H1 (cell line): ENCODE data around the gene EXOSC5. TPM values are rescaled to one million over a fixed set of nuclear protein-coding genes. Genes with fewer than 3 reads are reported as not detected.
A peak's percentile ranks its signal among the peaks of the same experiment; 100 is the strongest.

Experiments used
- BACH1 ChIP-seq: IDR thresholded peaks from 2 replicates; pipeline ENCODE4 v1.6.1; 2012; ENCODE audit warnings: low read length, improper control_type of control experiment
- EGR1 ChIP-seq: IDR thresholded peaks from 2 replicates; pipeline ENCODE4 v1.6.1; 2011; ENCODE audit warnings: low read depth, low read length, borderline replicate concordance
- EZH2 ChIP-seq: fragments of 200-600 bp; sonication (generic); IDR thresholded peaks from 2 replicates; pipeline ENCODE4 v1.7.1; 2012; ENCODE audit warnings: low read depth, mild to moderate bottlenecking, moderate library complexity, low read length, inconsistent platforms; ENCODE audit not compliant: severe bottlenecking
- JUN ChIP-seq: IDR thresholded peaks from 2 replicates; pipeline ENCODE4 v1.6.1; 2011; ENCODE audit warnings: low read depth, mild to moderate bottlenecking, improper control_type of control experiment, low read length
- PHF8 ChIP-seq: fragments of 200-600 bp; sonication (generic); conservative IDR thresholded peaks from 2 replicates; pipeline ENCODE4 v1.7.1; 2012; ENCODE audit warnings: low read depth, mild to moderate bottlenecking, inconsistent platforms, low read length, moderate library complexity
- POLR2A ChIP-seq, 2 experiments: IDR thresholded peaks; 1 replicate in 1 of 2; 2 replicates in 1 of 2; pipeline ENCODE4 v1.6.1; 2011; ENCODE audit warnings: low read depth in 2 of 2, low read length in 2 of 2, mild to moderate bottlenecking in 2 of 2; ENCODE audit errors: control extremely low read depth in 1 of 2
- SIRT6 ChIP-seq: IDR thresholded peaks from one replicate; pipeline ENCODE4 v1.7.1; 2012; ENCODE audit warnings: low read length, inconsistent platforms
- SP1 ChIP-seq: IDR thresholded peaks from 2 replicates; pipeline ENCODE4 v1.6.1; 2011; ENCODE audit warnings: low read depth, low read length
- SP2 ChIP-seq: IDR thresholded peaks from 2 replicates; pipeline ENCODE4 v1.6.1; 2012; ENCODE audit warnings: mild to moderate bottlenecking, low read length, inconsistent platforms
- SRF ChIP-seq: IDR thresholded peaks from 2 replicates; pipeline ENCODE4 v1.6.1; 2011; ENCODE audit warnings: mild to moderate bottlenecking, low read depth, low read length, moderate library complexity
- TAF1 ChIP-seq: IDR thresholded peaks from 2 replicates; pipeline ENCODE4 v1.6.1; 2011; ENCODE audit warnings: mild to moderate bottlenecking, low read depth, low read length
- TAF7 ChIP-seq: optimal IDR thresholded peaks from 2 replicates; pipeline ENCODE3; 2011; ENCODE audit warnings: low read depth, mild to moderate bottlenecking, inconsistent platforms, low read length, moderate library complexity, borderline replicate concordance
- TCF12 ChIP-seq: IDR thresholded peaks from 2 replicates; pipeline ENCODE4 v1.6.1; 2011; ENCODE audit warnings: low read depth, mild to moderate bottlenecking, low read length
- YY1 ChIP-seq: IDR thresholded peaks from 2 replicates; pipeline ENCODE4 v1.6.1; 2011; ENCODE audit warnings: low read depth, mild to moderate bottlenecking, low read length
- polyA plus RNA-seq, 7 experiments: library from polyadenylated mRNA; depleted of rRNA in 3 of 7; stranded (reverse) in 5 of 7; unstranded in 2 of 7; fragments of >200 nt in 5 of 7; fragments of 200-250 nt in 2 of 7; gene quantifications; 1 replicate in 5 of 7; 2 replicates in 1 of 7; 4 replicates in 1 of 7; pipeline versions ENCODE4 v1.2.1 to v1.2.3, GENCODE V29; 2011 to 2013; ENCODE audit warnings: missing spikeins in 2 of 7, mixed read lengths in 2 of 7
- total RNA-seq: library from RNA; stranded (reverse); fragmentation: NEBNext Ultra II Directional; extraction: Animal tissue kit (Norgen Biotek cat#: 25700); gene quantifications from 2 replicates; pipeline ENCODE4 v1.2.1, GENCODE V29; 2021
- TF ChIP-seq, protein P1 (sequence below): fragments of 300-600 bp; sonication (generic); IDR thresholded peaks from 2 replicates; pipeline ENCODE4 v1.7.1; 2012; ENCODE audit warnings: low read length, moderate library complexity, mild to moderate bottlenecking, inconsistent platforms; ENCODE audit not compliant: insufficient replicate concordance

Gene EXOSC5
- total and polyA plus RNA-seq, 2 of the 8 experiments (the other 6 are each of a cell fraction or from before 2014, with no cell fraction given): 56.2 to 92.8 TPM

DNA sequence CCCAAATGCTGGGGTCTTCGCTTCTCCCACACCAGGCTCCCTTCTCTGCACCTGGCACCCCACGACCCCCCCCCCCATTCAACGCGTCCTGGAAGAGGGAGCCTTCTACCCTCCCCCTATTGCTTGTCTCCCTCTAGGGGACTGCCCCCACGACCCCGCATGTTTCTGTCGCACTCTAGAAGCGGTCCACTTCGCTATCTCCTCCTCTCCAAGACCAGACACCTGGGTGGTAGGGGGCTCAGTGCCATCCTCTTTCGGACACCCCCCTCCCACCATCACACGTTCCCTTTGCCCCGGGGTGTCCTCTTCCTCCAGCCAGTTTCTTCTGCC is 44.9 kb downstream of the EXOSC5 start (continued):
- TF ChIP-seq, protein P1, sequence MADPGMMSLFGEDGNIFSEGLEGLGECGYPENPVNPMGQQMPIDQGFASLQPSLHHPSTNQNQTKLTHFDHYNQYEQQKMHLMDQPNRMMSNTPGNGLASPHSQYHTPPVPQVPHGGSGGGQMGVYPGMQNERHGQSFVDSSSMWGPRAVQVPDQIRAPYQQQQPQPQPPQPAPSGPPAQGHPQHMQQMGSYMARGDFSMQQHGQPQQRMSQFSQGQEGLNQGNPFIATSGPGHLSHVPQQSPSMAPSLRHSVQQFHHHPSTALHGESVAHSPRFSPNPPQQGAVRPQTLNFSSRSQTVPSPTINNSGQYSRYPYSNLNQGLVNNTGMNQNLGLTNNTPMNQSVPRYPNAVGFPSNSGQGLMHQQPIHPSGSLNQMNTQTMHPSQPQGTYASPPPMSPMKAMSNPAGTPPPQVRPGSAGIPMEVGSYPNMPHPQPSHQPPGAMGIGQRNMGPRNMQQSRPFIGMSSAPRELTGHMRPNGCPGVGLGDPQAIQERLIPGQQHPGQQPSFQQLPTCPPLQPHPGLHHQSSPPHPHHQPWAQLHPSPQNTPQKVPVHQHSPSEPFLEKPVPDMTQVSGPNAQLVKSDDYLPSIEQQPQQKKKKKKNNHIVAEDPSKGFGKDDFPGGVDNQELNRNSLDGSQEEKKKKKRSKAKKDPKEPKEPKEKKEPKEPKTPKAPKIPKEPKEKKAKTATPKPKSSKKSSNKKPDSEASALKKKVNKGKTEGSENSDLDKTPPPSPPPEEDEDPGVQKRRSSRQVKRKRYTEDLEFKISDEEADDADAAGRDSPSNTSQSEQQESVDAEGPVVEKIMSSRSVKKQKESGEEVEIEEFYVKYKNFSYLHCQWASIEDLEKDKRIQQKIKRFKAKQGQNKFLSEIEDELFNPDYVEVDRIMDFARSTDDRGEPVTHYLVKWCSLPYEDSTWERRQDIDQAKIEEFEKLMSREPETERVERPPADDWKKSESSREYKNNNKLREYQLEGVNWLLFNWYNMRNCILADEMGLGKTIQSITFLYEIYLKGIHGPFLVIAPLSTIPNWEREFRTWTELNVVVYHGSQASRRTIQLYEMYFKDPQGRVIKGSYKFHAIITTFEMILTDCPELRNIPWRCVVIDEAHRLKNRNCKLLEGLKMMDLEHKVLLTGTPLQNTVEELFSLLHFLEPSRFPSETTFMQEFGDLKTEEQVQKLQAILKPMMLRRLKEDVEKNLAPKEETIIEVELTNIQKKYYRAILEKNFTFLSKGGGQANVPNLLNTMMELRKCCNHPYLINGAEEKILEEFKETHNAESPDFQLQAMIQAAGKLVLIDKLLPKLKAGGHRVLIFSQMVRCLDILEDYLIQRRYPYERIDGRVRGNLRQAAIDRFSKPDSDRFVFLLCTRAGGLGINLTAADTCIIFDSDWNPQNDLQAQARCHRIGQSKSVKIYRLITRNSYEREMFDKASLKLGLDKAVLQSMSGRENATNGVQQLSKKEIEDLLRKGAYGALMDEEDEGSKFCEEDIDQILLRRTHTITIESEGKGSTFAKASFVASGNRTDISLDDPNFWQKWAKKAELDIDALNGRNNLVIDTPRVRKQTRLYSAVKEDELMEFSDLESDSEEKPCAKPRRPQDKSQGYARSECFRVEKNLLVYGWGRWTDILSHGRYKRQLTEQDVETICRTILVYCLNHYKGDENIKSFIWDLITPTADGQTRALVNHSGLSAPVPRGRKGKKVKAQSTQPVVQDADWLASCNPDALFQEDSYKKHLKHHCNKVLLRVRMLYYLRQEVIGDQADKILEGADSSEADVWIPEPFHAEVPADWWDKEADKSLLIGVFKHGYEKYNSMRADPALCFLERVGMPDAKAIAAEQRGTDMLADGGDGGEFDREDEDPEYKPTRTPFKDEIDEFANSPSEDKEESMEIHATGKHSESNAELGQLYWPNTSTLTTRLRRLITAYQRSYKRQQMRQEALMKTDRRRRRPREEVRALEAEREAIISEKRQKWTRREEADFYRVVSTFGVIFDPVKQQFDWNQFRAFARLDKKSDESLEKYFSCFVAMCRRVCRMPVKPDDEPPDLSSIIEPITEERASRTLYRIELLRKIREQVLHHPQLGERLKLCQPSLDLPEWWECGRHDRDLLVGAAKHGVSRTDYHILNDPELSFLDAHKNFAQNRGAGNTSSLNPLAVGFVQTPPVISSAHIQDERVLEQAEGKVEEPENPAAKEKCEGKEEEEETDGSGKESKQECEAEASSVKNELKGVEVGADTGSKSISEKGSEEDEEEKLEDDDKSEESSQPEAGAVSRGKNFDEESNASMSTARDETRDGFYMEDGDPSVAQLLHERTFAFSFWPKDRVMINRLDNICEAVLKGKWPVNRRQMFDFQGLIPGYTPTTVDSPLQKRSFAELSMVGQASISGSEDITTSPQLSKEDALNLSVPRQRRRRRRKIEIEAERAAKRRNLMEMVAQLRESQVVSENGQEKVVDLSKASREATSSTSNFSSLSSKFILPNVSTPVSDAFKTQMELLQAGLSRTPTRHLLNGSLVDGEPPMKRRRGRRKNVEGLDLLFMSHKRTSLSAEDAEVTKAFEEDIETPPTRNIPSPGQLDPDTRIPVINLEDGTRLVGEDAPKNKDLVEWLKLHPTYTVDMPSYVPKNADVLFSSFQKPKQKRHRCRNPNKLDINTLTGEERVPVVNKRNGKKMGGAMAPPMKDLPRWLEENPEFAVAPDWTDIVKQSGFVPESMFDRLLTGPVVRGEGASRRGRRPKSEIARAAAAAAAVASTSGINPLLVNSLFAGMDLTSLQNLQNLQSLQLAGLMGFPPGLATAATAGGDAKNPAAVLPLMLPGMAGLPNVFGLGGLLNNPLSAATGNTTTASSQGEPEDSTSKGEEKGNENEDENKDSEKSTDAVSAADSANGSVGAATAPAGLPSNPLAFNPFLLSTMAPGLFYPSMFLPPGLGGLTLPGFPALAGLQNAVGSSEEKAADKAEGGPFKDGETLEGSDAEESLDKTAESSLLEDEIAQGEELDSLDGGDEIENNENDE: no peak
- TF ChIP-seq SP1 (no peak), SP2 (no peak), TAF1 (0 out of 2 replicates have a peak, but pooled peaks have one; percentile 3), YY1 (no peak), TCF12 (no peak), BACH1 (peak; percentile 47), SRF (no peak), TAF7 (no peak), EGR1 (no peak), EZH2 (peak; percentile 49), SIRT6 (no peak), JUN (no peak), POLR2A (IDR thresholded peaks at IDR 0.05; ENCODE audit: control extremely low read depth in 1 of 2, low read depth in 2 of 2, low read length in 2 of 2) (no peak), PHF8 (no peak)
